Esophagus squamous epithelium (tissue), 4 donors: ENCODE results near the gene MAGEF1.

Source experiments
- POLR2A ChIP-seq, 4 donors: fragments of 450-650 bp; IDR thresholded peaks; one replicate each; pipeline ENCODE4 v1.6.1; 2017; ENCODE audit warnings: antibody characterized with exemption in 4 of 4, mild to moderate bottlenecking in 4 of 4, moderate library complexity in 3 of 4
- TF ChIP-seq, protein P1 (sequence below), 6 experiments: fragments of 450-650 bp in 4 of 6; fragments of 200-600 bp in 2 of 6; sonication (generic) in 2 of 6; IDR thresholded peaks; one replicate each; pipeline ENCODE4 v1.5.1; 2016 to 2019; ENCODE audit warnings: antibody characterized with exemption in 6 of 6, mild to moderate bottlenecking in 4 of 6, moderate library complexity in 4 of 6

GRCh38 chr3:184670091-184670602, 41.7 kb downstream of the MAGEF1 start:
- no peak for TF ChIP-seq POLR2A (IDR thresholded peaks at IDR 0.05)
- TF ChIP-seq, protein P1, sequence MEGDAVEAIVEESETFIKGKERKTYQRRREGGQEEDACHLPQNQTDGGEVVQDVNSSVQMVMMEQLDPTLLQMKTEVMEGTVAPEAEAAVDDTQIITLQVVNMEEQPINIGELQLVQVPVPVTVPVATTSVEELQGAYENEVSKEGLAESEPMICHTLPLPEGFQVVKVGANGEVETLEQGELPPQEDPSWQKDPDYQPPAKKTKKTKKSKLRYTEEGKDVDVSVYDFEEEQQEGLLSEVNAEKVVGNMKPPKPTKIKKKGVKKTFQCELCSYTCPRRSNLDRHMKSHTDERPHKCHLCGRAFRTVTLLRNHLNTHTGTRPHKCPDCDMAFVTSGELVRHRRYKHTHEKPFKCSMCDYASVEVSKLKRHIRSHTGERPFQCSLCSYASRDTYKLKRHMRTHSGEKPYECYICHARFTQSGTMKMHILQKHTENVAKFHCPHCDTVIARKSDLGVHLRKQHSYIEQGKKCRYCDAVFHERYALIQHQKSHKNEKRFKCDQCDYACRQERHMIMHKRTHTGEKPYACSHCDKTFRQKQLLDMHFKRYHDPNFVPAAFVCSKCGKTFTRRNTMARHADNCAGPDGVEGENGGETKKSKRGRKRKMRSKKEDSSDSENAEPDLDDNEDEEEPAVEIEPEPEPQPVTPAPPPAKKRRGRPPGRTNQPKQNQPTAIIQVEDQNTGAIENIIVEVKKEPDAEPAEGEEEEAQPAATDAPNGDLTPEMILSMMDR (IDR thresholded peaks at IDR 0.05): no peak
